ENCODE results near the gene CACNA1I. TPM values are rescaled to one million over a fixed set of nuclear protein-coding genes. Genes with fewer than 3 reads are reported as not detected.

The CACNA1I gene
- total and polyA plus RNA-seq, 2 donors (not counting 1 experiment from before 2014, with no cell fraction given) = 0.07 to 0.25 TPM

DNA sequence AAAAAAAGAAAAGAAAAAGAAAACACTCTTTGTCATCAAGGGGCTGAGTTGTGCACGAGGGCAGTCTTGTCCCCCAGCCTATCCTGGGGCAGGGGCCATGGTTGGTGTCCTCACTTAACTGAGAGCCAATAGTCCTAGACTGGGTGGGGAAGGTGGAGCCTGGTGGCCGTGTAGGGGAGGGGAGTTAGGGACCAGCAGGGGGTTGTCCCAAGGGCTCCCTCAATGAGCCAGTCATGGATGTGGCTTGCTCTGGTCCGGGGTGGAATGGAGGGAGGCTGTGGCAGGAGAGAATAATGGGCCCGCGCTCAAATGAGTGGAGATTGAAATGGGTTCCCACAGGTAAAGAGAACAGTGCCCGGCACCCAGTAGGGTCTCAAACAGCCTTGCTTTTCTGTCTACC is 46.2 kb downstream of the CACNA1I start:
- H3K27me3 Mint-ChIP-seq = peaks cover 54% of the 10 kb centered on the region
- POLR2A ChIA-PET = no interaction called here
- no peak overlapping the region for H3K9ac ChIP-seq (ENCODE audit: low read length)
- H3K4me1 ChIP-seq (ENCODE audit: control insufficient read depth in 2 of 2, insufficient read depth in 2 of 2, low read length in 2 of 2) = peaks cover 0 to 6% of the 10 kb centered on the region in 2 donors
- intact Hi-C loops (cut with micrococcal nuclease) = no loop called here
- H3K27ac Mint-ChIP-seq = no peak overlapping the region
- no peak overlapping the region for H2AFZ ChIP-seq (ENCODE audit: insufficient read depth, low read depth, low read length, poor library complexity, severe bottlenecking)
- H3K4me1 Mint-ChIP-seq = peaks cover 10% of the 10 kb centered on the region
- no peaks in the 10 kb centered on the region for H4K20me1 ChIP-seq (ENCODE audit: control insufficient read depth, insufficient read depth, low read length, poor library complexity, severe bottlenecking)
- peaks cover 4% of the 10 kb centered on the region for H3K9me3 Mint-ChIP-seq (ENCODE audit: insufficient read depth)
- no peaks in the 10 kb centered on the region for H3K36me3 ChIP-seq (replicated peaks in 1 of 2; ENCODE audit: control extremely low read depth in 1 of 2, control insufficient read depth in 1 of 2, extremely low read depth in 1 of 2, insufficient read depth in 2 of 2, low read length in 1 of 2)
- H3K4me3 ChIP-seq (ENCODE audit: control extremely low read depth in 1 of 5, extremely low read depth in 1 of 5, insufficient read depth in 1 of 5, low read depth in 2 of 5, low read length in 4 of 5) = no peak overlapping the region
- no peak for DNase-seq
- no peak overlapping the region for H3K27ac ChIP-seq (ENCODE audit: low read length in 2 of 2)
- CTCF ChIA-PET = interaction anchor here (2.7 kb wide), 1 partner anchor 408 kb away, joined by 8 read pairs; no protein-coding TSS in a partner anchor
- peaks cover 0 to 50% (median 11%) of the 10 kb centered on the region in 4 experiments for H3K27me3 ChIP-seq (replicated peaks in 1 of 4; ENCODE audit: control extremely low read depth in 1 of 4, control insufficient read depth in 3 of 4, insufficient read depth in 4 of 4, low read length in 3 of 4)
- 58% methylated on average over 6 of the region's 6 CpGs for whole genome bisulfite sequencing (ENCODE audit: insufficient coverage)
- TF ChIP-seq CTCF (IDR thresholded peaks at IDR 0.05) = no peak
- no peak for TF ChIP-seq EZH2 (IDR thresholded peaks at IDR 0.05; ENCODE audit: borderline replicate concordance, insufficient read depth, low read depth, low read length, poor library complexity, severe bottlenecking)
- no peak overlapping the region for H3K4me2 ChIP-seq (replicated peaks; ENCODE audit: low read depth, low read length, poor library complexity, severe bottlenecking)
- ATAC-seq (ENCODE audit: low read depth) = no peak
- no peaks in the 10 kb centered on the region for H3K79me2 ChIP-seq (ENCODE audit: control insufficient read depth, insufficient read depth, low read length)
- H3K9me3 ChIP-seq (ENCODE audit: control extremely low read depth in 1 of 3, control insufficient read depth in 2 of 3, insufficient read depth in 1 of 3, low read length in 2 of 3) = peaks cover 0 to 18% (median 6%) of the 10 kb centered on the region in 3 donors
- no peak overlapping the region for H3K4me3 Mint-ChIP-seq

- intact Hi-C loops (cut with micrococcal nuclease) = no loop called here
- ChIA-PET CTCF (interaction anchor here (2.7 kb wide), 1 partner anchor 407 kb away, joined by 8 read pairs; no protein-coding TSS in a partner anchor), POLR2A (no interaction called here)
- peaks cover 0 to 51% (median 12%) of the 10 kb centered on the region in 4 experiments for H3K27me3 ChIP-seq (replicated peaks in 1 of 4; ENCODE audit: control extremely low read depth in 1 of 4, control insufficient read depth in 3 of 4, insufficient read depth in 4 of 4, low read length in 3 of 4)
- peak overlapping the region; percentile 19 for H3K4me2 ChIP-seq (replicated peaks; ENCODE audit: low read depth, low read length, poor library complexity, severe bottlenecking)
- WGBS (ENCODE audit: insufficient coverage) = 14% methylated on average over 10 of the region's 15 CpGs
- Mint-ChIP-seq H3K4me3 (no peak overlapping the region), H3K27me3 (peaks cover 52% of the 10 kb centered on the region), H3K27ac (no peak overlapping the region), H3K4me1 (peaks cover 10% of the 10 kb centered on the region), H3K9me3 (ENCODE audit: insufficient read depth) (peaks cover 2% of the 10 kb centered on the region)
- H3K36me3 ChIP-seq (replicated peaks in 1 of 2; ENCODE audit: control extremely low read depth in 1 of 2, control insufficient read depth in 1 of 2, extremely low read depth in 1 of 2, insufficient read depth in 2 of 2, low read length in 1 of 2) = no peaks in the 10 kb centered on the region
- H3K9ac ChIP-seq (ENCODE audit: low read length) = no peak overlapping the region
- ATAC-seq (ENCODE audit: low read depth) = no peak
- no peak for TF ChIP-seq EZH2 (IDR thresholded peaks at IDR 0.05; ENCODE audit: borderline replicate concordance, insufficient read depth, low read depth, low read length, poor library complexity, severe bottlenecking)
- TF ChIP-seq CTCF (IDR thresholded peaks at IDR 0.05) = no peak
- H3K79me2 ChIP-seq (ENCODE audit: control insufficient read depth, insufficient read depth, low read length) = no peaks in the 10 kb centered on the region
- DNase-seq = no peak
- no peaks in the 10 kb centered on the region for H4K20me1 ChIP-seq (ENCODE audit: control insufficient read depth, insufficient read depth, low read length, poor library complexity, severe bottlenecking)
- H3K27ac ChIP-seq (ENCODE audit: low read length in 2 of 2) = no peak overlapping the region
- H3K9me3 ChIP-seq (ENCODE audit: control extremely low read depth in 1 of 3, control insufficient read depth in 2 of 3, insufficient read depth in 1 of 3, low read length in 2 of 3) = peaks cover 0 to 14% (median 2%) of the 10 kb centered on the region in 3 donors
- no peak overlapping the region for H2AFZ ChIP-seq (ENCODE audit: insufficient read depth, low read depth, low read length, poor library complexity, severe bottlenecking)
- no peak overlapping the region for H3K4me3 ChIP-seq (ENCODE audit: control extremely low read depth in 1 of 5, extremely low read depth in 1 of 5, insufficient read depth in 1 of 5, low read depth in 2 of 5, low read length in 4 of 5)
- H3K4me1 ChIP-seq (ENCODE audit: control insufficient read depth in 2 of 2, insufficient read depth in 2 of 2, low read length in 2 of 2) = peaks cover 0 to 6% of the 10 kb centered on the region in 2 donors
Measured at GRCh38 chr22:39617342-39617741, 46.8 kb downstream of the CACNA1I start.

Measured in B cell (primary cell).